GM18951 (cell line): ENCODE measurements around the gene RRAGD.

Experiments
- POLR2A ChIP-seq: IDR thresholded peaks from 4 replicates; pipeline ENCODE4 v1.6.1; 2011; ENCODE audit warnings: mild to moderate bottlenecking; ENCODE audit not compliant: insufficient read length, insufficient read depth; ENCODE audit errors: extremely low read depth
- in situ Hi-C: fragments of 300-500 bp; cut with MboI; formaldehyde crosslinking; loops from one replicate; pipeline ENCODE4 v1.12.0; 2022; ENCODE audit warnings: low sequenced_read_pairs, mixed read lengths, inconsistent platforms; ENCODE audit not compliant: unreplicated experiment

The RRAGD gene

GRCh38 chr6:89406141-89406540, 5.9 kb downstream of the RRAGD start:
- in situ Hi-C loops: no loop called here
- TF ChIP-seq POLR2A: no peak

GRCh38 chr6:89404512-89404911, 7.6 kb downstream of the RRAGD start:
- no peak for TF ChIP-seq POLR2A
- in situ Hi-C loops: no loop called here

GRCh38 chr6:89402776-89403175, 9.3 kb downstream of the RRAGD start:
- in situ Hi-C loops: no loop called here
- TF ChIP-seq POLR2A: no peak

GRCh38 chr6:89400912-89401399, 11.1 kb downstream of the RRAGD start:
- in situ Hi-C loops: no loop called here
- no peak for TF ChIP-seq POLR2A

GRCh38 chr6:89400050-89400449, 12.0 kb downstream of the RRAGD start:
- TF ChIP-seq POLR2A: no peak
- in situ Hi-C loops: no loop called here

- in situ Hi-C loops: loop anchor here (25.0 kb wide), 1 partner anchor 412 kb away; no protein-coding TSS in a partner anchor
- TF ChIP-seq POLR2A: no peak
Measured at GRCh38 chr6:89398762-89399525, 13.1 kb downstream of the RRAGD start.

GRCh38 chr6:89397884-89398283, 14.2 kb downstream of the RRAGD start:
- in situ Hi-C loops: loop anchor here (25.0 kb wide), 1 partner anchor 411 kb away; no protein-coding TSS in a partner anchor

GRCh38 chr6:89393659-89394058, 18.4 kb downstream of the RRAGD start:
- in situ Hi-C loops: loop anchor here (25.0 kb wide), 1 partner anchor 406 kb away; no protein-coding TSS in a partner anchor
- no peak for TF ChIP-seq POLR2A

GRCh38 chr6:89392823-89393222, 19.2 kb downstream of the RRAGD start:
- TF ChIP-seq POLR2A: no peak
- in situ Hi-C loops: loop anchor here (25.0 kb wide), 1 partner anchor 406 kb away; no protein-coding TSS in a partner anchor

GRCh38 chr6:89388846-89389245, 23.2 kb downstream of the RRAGD start:
- in situ Hi-C loops: loop anchor here (25.0 kb wide), 1 partner anchor 402 kb away; no protein-coding TSS in a partner anchor
- TF ChIP-seq POLR2A: no peak

- no peak for TF ChIP-seq POLR2A
- in situ Hi-C loops: loop anchor here (25.0 kb wide), 1 partner anchor 400 kb away; no protein-coding TSS in a partner anchor
Measured at GRCh38 chr6:89387516-89388201, 24.4 kb downstream of the RRAGD start.

- in situ Hi-C loops: loop anchor here (25.0 kb wide), 1 partner anchor 400 kb away; no protein-coding TSS in a partner anchor
- TF ChIP-seq POLR2A: no peak
Measured at GRCh38 chr6:89386917-89387491, 25.1 kb downstream of the RRAGD start.

- in situ Hi-C loops: loop anchor here (25.0 kb wide), 1 partner anchor 399 kb away; no protein-coding TSS in a partner anchor
- TF ChIP-seq POLR2A: no peak
Measured at GRCh38 chr6:89385846-89386245, 26.2 kb downstream of the RRAGD start.
